Upper lobe of left lung (tissue), 4 donors: ENCODE data around the gene TPSB2.

Experiments used
- CTCF ChIP-seq, 6 experiments: fragments of 450-650 bp in 4 of 6; fragments of 200-600 bp in 2 of 6; sonication (generic) in 2 of 6; IDR thresholded peaks; one replicate each; pipeline ENCODE4 v1.5.1; 2016 to 2019; ENCODE audit warnings: antibody characterized with exemption in 6 of 6
- EP300 ChIP-seq, 4 donors: sonication (generic); formaldehyde crosslinking; IDR thresholded peaks; one replicate each; pipeline ENCODE4 v1.5.1; 2017; ENCODE audit warnings: antibody characterized with exemption in 4 of 4, control low read depth in 2 of 4
- POLR2A ChIP-seq, 4 donors: fragments of 450-650 bp; IDR thresholded peaks; one replicate each; pipeline ENCODE4 v1.5.1; 2016 to 2017; ENCODE audit warnings: antibody characterized with exemption in 4 of 4, mild to moderate bottlenecking in 2 of 4
- POLR2AphosphoS5 ChIP-seq, 2 donors: sonication (generic); formaldehyde crosslinking; IDR thresholded peaks; one replicate each; pipeline ENCODE4 v1.5.1; 2017; ENCODE audit warnings: antibody characterized with exemption in 2 of 2

- TF ChIP-seq POLR2A (IDR thresholded peaks at IDR 0.05) (no peak), EP300 (IDR thresholded peaks at IDR 0.05) (no peak), CTCF (IDR thresholded peaks at IDR 0.05) (no peak), POLR2AphosphoS5 (IDR thresholded peaks at IDR 0.05) (no peak)
These were observed 25.1 kb downstream of the TPSB2 start for GRCh38 chr16:1204933-1205332.
